ENCODE measurements around the gene MGAT1.

DNA sequence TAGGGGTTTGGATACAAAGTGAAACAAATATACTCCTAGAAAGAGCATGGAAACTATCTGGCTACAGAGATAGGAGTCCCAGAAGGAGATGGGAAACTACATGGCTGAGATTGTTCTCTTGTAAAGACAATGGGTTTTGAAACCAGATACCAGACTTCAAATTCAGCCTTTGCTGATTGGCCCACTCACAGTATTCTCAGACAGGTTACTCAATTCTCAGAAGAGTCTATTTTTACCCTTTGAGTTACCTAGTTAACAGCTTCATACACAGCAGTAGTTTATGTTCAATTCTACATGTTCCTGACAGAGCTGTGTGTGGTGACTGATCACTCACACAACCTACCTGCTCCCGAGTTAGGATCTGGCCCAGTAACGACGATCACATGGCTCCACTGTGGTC lies 44.4 kb upstream of the MGAT1 start:
- TF ChIP-seq, protein P1, sequence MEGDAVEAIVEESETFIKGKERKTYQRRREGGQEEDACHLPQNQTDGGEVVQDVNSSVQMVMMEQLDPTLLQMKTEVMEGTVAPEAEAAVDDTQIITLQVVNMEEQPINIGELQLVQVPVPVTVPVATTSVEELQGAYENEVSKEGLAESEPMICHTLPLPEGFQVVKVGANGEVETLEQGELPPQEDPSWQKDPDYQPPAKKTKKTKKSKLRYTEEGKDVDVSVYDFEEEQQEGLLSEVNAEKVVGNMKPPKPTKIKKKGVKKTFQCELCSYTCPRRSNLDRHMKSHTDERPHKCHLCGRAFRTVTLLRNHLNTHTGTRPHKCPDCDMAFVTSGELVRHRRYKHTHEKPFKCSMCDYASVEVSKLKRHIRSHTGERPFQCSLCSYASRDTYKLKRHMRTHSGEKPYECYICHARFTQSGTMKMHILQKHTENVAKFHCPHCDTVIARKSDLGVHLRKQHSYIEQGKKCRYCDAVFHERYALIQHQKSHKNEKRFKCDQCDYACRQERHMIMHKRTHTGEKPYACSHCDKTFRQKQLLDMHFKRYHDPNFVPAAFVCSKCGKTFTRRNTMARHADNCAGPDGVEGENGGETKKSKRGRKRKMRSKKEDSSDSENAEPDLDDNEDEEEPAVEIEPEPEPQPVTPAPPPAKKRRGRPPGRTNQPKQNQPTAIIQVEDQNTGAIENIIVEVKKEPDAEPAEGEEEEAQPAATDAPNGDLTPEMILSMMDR (IDR thresholded peaks at IDR 0.05): no peak
- no peak for TF ChIP-seq POLR2A (IDR thresholded peaks at IDR 0.05)

All from uterus (tissue), 2 donors.